DMS114 treated with DMSO at 0.1 percent for 48 hours (cell line): ENCODE results near the gene RNFT2.
A peak's percentile ranks its signal among the peaks of the same experiment; 100 is the strongest.
"Not testable (repeated sequence)": the region's sequence is repeated elsewhere in the genome, so short reads cannot be mapped to it uniquely, and the experiment has no call there.

ENCODE experiments used
- DNase-seq: peaks from one replicate; lab custom pipeline; 2025; ENCODE audit not compliant: unreplicated experiment; lab: John Stamatoyannopoulos, UW

RNFT2 gene

DNA sequence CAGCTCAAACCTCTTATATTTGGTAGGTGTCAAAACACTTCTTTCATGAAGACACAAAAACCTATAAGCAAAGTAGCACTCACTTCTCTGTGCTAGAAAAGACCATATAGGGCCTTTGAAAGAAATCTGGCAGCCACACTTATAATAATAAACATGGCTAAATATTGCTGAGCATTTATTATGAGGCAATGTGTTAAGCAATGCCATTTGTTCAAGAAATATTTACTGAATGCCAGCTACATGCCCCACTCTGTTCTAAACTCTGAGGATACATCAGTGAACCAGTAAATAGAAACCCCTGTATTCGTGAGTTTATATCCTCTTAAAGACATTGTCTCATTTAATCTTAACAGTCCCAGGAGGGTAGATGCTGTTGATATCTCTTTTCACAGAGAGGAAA lies 52.0 kb downstream of the RNFT2 start:
- no peak for DNase-seq

DNA sequence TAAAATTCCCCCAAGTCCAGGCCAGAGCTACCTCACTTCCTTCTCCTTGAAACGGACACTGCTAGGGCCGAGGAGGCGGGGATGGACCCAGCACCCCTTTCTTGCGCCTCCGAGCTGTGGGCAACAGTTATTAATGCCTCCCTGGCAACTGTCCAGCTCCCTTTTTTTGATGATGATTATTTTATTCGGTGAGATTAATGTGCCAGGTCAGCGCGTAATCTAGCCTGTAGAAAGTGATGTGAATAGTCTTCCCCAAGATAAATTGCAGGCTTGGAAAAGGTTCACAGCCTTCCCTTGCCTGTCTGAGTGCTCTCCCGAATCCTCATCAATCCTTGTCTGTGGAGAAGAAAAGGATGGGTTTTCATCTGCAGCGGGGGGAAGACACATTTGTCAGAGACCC lies 54.3 kb downstream of the RNFT2 start:
- no peak for DNase-seq

DNA sequence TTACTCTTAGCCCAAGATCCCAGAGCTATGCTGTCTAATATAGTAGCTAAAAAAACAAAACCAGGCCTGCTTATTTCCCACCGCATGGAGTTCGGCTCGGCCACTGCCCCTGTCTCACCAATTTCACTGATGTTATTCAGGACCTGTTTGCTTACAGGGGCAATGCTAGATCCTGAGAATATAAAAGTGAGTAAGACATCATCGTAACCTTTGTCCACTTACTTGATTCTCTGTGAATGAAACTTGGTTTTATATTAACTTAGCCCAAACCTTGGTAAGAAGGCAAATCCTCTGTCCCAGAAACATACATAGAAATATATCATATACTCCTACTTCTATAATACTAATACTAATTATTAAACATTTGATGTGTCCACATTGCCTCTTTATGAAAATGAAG lies 56.6 kb downstream of the RNFT2 start:
- DNase-seq, result no peak

DNA sequence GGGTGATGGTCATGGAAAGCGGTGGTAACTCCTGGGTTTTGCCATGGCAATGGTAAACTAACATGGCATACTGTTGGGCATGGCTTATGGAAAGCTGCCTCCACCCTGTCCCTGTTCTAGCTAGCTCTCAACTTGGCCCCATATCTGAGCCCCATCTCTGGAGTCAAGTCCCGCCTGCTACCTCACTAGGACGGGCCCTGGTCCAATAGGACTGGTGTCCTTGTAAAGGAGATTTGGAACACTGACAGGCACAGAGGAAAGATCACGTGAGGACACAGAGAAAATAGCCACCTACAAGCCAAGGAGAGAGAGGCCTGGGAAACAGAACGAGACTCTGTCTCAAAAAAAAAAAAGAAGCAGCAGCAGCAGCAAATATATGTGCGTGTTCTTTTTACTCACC lies 59.8 kb downstream of the RNFT2 start:
- DNase-seq, result no peak

DNA sequence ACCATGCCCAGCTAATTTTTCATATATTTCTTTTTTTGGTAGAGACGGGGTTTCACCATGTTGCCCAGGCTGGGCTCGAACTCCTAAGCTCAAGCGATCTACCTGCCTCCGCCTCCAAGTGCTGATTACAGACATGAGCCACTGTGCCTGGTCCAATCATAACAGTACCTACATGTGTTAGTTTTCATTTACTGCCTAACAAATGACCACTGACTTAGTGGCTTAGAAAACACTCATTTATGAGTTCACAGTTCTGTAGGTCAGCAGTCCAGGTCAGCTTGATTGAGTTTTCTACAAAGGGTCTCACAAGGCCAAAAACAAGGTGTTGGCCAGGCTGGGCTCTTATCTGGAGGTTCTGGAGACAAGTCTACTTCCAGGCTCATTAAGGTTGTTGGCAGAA lies 60.6 kb downstream of the RNFT2 start:
- DNase-seq, result no peak

DNA sequence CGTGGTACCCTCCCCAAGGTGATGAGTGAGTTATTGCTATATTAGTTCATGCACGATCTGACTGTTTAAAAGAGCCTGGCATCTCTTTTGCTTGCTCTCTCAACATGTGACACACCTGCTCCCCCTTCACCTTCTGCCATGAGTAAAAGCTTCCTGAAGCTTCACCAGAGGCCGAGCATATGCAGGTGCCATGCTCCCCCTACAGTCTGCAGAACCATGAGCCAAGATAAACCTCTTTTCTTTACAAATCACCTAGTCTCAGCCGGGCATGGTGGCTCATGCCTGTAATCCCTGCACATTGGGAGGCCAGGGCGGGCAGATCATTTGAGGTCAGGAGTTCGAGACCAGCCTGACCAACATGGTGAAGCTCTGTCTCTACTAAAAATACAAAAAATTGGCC lies 61.8 kb downstream of the RNFT2 start:
- DNase-seq, result no peak

DNA sequence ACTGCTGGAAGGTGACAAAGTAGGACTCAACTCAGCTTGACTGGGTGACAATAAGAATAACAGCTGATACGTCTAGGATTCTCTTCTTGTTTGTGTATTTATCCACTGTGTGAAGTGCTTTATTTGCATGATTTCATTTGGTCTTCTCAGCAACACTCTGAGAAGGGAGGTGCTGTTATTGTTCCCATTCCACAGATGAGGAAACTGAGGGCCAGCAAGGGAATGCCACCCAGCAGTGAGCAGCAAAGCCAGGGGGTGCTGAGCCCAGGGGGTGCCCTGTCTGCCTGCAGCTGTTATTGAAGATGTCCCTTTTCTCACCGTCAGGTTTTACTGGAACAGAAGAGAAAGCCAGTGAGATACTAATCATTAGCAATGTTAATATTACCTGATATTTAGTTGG lies 62.8 kb downstream of the RNFT2 start:
- DNase-seq, result no peak

DNA sequence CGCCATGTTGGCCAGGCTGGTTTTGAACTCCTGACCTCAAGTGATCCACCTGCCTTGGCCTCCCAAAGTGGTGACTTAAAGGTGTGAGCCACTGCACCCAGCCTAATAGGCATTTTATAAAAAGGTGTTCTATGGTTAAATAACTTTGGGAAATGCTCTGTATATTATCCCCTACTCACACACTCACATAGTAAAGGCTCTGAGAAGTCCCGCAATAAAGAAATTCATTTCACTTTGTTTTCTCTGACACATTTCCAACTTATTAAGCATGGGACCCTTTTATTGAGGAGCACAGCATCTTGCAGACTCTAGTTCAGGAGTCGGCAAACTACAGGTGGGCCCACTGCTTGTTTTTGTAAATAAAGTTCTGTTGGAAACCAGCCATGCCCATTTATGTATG lies 63.9 kb downstream of the RNFT2 start:
- no peak for DNase-seq

DNA sequence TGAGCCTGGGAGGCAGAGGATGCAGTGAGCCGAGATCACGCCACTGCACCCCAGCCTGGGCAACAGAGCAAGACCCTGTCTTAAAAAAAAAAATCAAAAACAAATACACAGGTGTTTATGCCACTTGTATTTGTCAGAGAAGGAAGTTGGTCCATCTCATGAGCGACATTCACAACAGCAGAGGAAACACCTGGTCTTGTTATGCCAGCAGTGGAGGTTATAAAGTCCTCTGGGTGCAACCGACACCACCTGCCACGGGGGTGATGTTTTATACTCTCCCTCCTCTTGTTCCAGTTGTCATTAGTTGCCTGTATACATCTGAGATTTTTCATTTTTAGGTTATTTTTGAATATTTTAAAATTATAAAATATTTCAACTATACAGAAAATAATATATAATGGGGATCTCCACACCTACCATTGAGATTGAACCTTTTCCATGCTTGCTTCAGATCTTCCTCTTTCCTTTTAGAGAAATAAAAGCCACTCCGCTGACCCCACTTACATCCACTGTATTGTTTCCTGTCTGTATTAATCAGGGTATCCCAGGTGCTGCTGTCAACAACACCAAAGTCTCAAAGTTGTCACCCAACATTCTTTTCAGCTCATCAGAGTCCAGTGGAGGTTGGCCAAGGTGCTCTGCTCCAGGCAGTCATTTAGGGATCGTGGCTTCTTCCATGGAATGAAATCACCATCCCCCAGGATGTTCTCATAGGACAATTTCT lies 65.1 kb downstream of the RNFT2 start:
- DNase-seq, result no peak

DNA sequence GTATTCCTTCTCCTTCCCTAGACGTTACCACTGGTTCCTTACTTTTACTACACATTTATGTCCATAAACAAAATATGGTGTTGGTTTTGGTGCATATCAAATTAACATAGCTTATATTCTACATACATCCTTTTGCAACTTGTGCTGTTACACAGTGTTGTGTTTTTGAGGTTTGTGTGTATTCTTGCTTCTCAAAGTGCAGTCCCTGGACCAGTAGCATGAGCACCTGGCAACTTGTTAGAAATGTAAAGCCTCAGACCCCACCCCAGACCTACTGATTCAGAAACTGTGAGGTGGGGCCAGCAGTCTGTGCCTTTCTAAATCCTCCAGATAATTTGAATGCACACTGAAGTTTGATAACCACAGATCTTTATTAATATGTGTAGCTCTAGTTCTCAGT lies 65.9 kb downstream of the RNFT2 start:
- no peak for DNase-seq

DNA sequence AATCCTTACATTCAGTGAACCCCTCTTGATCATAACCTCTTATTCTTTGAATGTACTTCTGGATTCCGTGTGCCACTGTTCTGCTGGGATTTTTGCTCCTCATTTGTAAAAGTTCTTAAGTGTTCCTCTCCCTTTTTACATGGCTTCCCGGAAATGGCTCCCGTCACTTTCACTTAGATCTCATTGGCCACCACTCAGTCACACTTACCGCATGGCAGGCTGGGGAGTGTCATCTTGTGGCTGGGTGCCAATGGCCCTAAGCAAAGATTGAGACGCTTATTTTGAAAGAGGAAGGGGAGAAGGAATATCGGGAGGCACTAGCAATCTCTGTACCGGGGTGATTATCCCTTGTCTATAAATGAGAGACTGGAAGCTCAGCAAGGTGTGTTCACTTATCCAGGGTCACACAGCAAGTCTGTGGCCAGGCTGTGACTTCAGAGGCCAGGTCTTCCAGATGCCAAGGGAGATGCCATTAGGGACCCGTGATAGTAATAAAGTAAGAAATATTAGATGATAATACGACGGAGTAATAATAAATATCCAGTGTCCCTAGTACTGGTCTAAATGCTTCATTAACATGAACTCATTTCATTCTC lies 68.8 kb downstream of the RNFT2 start:
- no peak for DNase-seq

DNA sequence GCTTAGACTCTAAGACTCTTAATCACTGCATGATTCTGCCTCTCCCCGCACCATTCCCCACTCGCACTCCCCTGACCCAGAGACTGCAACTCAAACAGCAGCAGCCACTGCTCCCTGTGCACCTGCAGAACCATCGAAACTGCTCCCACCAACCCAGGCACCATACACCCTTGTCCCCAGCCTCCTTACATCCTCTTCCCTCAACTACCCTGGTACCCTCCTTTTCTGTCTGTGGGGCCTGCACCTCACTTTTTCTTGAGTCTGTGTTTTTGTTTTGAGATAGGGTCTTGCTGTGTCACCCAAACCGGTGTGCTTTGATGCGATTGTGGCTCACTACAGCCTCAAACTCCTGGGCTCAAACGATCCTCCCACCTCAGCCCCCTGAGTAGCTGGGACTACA lies 69.4 kb downstream of the RNFT2 start:
- DNase-seq, result no peak

DNA sequence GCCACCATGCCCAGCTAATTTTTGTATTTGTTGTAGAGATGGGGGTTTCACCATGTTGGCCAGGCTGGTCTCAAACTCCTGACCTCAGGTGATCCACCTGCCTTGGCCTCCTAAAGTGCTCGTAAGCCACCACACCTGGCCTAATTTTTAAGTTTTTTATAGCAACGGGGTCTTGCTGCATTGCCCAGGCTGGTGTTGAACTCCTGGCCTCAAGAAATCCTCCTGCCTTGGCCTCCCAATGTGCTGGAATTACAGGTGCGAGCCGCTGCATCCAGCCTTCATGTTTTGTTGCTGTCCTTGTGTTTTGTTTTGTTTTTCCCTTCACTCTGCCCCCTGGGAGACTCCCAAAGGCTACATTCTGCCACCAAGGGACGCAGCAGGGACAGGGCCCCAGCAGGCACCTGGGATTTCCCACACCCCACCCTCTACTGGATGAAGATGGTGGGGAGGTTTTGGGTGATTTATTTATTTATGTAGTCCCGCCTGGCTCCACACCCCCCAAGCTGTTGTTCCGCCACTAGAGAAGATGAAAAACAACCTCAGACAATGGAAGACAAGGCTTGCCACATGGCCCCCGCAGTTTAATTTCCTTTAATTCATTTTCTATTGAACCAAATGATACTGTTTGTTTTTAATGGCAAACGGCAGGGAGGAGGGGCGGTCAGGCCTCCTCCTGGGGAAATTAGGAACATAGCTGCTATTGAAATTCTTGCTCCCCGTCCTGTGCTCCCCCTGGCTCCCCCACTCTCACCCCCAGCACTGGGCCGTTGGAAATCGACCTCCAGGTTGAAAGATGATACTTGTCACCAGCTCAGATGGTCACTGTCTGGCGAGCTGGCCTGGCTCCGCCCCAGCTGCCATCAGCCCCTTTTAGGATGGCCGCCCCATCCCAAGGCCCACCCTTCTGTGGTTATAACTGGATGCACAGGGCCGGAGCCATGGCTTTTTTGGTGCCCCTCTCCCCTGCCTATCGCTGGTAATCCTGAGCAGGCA lies 70.3 kb downstream of the RNFT2 start:
- no peak for DNase-seq

DNA sequence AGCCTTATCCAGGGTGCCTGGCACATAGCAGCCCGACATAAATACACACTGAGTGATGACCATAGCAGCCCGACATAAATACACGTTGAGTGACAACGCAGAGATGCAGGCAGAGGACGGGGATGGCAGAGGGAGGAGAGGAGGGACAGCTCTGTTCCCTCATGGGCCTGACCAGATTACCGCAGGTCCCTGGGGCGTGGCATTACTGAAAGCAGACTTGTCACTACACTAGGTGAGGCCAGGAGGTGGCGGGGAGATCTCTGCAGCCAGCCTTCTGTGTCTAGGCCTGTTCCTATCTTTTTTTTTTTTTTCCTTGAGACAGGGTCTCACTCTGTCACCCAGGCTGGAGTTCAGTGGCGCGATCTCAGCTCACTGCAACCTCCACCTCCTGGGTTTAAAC lies 74.1 kb downstream of the RNFT2 start:
- DNase-seq, result no peak

DNA sequence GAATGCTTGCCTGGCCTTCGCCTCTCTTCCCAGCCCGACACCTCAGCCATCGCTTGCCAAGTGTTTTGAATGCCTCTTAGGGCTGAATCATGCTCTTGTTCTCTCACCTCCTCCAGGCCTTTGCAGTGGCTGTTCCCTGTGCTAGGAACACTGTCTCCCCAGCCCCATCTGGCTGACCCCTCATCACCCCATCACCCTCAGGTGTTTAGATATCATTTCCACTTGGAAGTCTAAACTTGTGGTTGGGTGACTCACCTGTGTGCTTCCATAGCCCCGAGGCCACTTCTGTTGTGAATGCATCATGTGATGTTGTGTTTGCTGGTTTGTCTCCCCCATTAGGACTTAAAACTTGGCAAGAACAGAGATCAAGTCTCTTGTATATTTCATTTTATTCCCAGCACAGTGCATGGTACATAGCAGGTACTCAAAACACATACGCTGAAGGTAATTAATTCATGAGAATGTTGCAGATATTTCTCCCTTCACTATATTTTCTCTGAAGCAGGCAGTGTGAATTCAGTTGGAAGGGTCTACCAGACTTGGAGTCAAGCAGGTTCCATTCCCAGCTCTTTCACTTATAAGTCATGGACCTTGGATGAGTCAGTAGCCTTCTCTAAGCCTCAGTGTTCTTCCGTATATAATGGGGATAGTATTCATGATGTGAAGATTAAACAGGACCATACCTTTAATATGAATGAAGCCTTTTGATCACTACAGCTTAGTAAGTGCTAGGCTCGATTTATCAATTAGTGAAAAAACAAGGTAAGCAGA lies 75.3 kb downstream of the RNFT2 start:
- no peak for DNase-seq

DNA sequence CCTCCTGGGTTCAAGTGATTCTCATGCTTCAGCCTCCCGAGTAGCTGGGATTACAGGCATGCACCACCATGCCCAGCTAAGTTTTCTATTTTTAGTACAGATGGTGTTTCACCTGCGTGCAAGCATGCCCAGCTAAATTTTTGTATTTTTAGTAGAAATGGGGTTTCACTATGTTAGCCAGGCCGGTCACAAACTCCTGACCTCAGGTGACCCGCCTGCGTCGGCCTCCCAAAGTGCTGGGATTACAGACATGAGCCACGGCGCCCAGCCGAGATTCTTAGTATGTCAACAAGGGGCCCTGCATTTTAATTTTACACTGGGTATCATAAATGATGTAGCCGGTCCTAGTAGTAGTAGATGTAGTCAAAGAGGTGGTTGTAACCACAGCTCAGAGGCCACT lies 76.7 kb downstream of the RNFT2 start:
- DNase-seq, result not testable (repeated sequence)

DNA sequence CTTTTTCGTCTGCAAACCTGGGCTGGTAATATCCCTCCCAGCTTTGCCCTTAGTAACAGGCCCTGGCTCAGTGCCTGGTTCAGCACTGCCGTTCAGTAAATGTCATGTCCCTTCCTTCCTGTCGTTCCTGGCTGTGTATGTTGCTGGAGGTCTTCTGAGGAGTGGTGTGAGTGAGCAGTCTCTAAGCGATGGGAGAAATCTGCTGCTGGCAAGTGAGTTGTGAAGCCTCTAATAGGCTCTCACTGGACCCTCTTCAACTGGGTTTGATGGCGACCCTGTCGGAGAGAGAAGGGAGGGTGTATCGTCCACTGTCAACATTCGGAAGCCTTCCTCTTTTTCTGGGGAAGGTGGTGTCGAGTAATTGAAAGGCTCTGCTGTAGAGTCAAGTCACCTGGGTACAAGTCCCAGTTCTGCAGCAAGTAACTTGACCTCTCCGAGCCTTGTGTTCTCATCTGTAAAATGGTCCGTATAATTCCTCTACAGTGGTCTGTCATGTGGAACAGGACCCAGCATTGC lies 80.3 kb downstream of the RNFT2 start:
- no peak for DNase-seq

DNA sequence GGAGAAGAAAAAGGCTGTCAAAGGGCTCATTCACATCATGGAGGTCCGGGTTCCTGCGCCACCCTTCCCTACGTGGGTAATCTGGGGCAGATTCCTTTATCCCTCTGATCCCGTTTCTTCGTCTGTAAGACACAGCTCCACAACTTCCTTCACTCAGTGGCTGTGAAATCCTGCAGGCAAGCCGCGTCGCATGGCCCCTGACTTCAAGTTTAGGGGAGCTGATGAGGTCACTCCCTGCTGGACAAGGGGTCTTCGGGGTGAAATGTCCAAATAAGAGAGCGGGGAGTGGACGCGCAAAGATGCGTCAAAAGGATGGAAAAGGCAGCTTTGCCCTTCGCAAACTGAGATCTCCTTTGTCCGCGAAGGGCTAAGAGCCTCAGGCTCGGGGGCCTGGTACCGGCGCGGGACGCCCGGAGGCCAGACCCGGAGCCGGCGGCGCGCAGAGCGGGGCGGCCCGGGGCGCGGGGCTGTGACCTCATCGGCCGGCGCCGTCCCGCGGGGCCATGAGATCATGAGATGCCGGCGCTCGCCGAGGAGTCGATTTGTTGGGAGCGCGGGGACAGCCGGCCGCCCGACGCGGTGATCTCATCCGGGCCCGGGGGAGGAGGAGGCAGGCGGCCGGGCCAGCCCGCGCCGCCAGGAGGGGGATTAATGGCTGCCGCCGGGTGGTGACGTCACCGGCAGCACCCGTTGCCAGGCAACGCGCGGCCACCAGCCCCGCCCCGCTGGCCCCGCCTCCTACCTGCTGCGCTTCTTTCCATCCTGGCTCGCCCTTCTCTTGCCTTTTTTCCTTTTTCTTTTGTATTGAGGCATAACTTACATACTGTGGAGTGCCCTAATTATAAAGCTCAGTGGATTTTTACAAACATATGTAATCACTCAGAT lies 81.1 kb downstream of the RNFT2 start:
- peak; percentile 67 for DNase-seq

DNA sequence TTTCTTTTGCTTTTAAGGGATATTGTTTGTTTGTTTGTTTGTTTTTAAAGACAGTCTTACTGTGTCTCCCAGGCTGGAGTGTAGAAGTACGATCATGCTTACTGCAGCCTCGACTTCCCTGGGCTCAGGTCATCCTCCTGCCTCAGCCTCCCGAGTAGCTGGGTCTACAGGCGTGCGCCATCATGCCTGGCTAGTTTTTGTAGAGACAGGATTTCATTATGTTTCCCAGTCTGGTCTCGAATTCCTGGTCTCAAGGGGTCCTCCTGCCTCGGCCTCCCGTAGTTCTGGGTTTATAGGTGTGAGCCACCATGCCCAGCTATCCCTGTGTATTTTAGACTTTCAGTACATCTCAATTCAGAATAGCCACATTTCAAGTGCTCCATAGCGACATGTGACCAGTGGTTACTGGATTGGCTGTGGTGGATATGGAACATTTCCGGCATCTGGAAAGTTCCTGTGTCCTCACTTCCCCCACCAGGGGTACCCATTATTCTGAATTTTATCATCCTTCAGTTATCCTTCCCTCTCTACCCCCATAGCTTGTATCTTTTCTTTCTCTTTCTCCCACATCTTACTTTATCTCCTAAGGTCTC lies 82.0 kb downstream of the RNFT2 start:
- no peak for DNase-seq

DNA sequence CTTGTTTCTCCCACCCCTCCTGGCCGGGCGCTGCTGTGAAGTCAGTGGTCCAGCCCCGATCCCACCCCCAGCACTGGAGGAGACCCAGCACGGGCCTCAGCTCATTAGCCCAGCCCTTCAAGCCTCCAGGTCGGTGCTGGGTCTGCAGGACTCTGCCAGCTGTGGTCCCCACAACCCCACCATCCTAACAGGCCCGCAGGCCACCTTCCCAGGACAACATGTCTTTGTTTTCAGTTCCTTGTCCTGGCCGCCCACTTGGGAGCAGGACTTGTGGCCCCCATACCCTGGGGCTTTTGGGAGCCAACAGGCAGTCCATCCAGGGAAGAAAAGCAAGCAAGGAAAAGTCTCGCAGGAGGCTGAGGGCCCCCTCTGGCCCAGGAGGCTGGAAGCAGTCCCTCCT lies 83.2 kb downstream of the RNFT2 start:
- no peak for DNase-seq
